Body of pancreas (tissue), 4 donors: ENCODE results near the gene LCN15. TPM values are rescaled to one million over a fixed set of nuclear protein-coding genes. Genes with fewer than 3 reads are reported as not detected.
A peak's percentile ranks its signal among the peaks of the same experiment; 100 is the strongest.
"Not testable (repeated sequence)": the region's sequence is repeated elsewhere in the genome, so short reads cannot be mapped to it uniquely, and the experiment has no call there.

Source experiments
- ATAC-seq: fragments of 150-250 bp; one replicate; pipeline ENCODE4 v1.9.1; 2016
- DNase-seq, 4 donors: peaks; one replicate each; pipeline ENCODE4 v3.0.0-alpha.2; 2019
- H3K27ac ChIP-seq, 4 donors: fragments of 200-600 bp; sonication (generic); 1 replicate in 3 of 4; 2 replicates in 1 of 4; pipeline versions ENCODE4 v1.5.1 to v1.6.1; 2016 to 2019; ENCODE audit warnings: mild to moderate bottlenecking in 1 of 4, mixed read lengths in 1 of 4, moderate library complexity in 1 of 4
- H3K27me3 ChIP-seq, 2 donors: fragments of 200-600 bp; sonication (generic); one replicate each; pipeline ENCODE4 v1.6.0; 2016; ENCODE audit warnings: mild to moderate bottlenecking in 1 of 2
- H3K36me3 ChIP-seq, 2 donors: fragments of 200-600 bp; sonication (generic); replicated peaks in 1 of 2; 2 replicates each; pipeline ENCODE4 v1.5.1; 2016; ENCODE audit warnings: low read depth in 2 of 2; ENCODE audit not compliant: insufficient read depth in 1 of 2
- H3K4me1 ChIP-seq: fragments of 200-600 bp; sonication (generic); one replicate; pipeline ENCODE4 v1.6.0; 2016
- H3K4me3 ChIP-seq, 2 donors: fragments of 200-600 bp; sonication (generic); 1 replicate in 1 of 2; 2 replicates in 1 of 2; pipeline ENCODE4 v1.5.1; 2016 to 2019
- H3K9me3 ChIP-seq, 3 donors: fragments of 200-600 bp; sonication (generic); 1 replicate in 2 of 3; 2 replicates in 1 of 3; pipeline ENCODE4 v1.5.1; 2016
- POLR2A ChIP-seq, 3 donors: fragments of 450-650 bp; IDR thresholded peaks; one replicate each; pipeline ENCODE4 v1.6.1; 2016; ENCODE audit warnings: antibody characterized with exemption in 3 of 3, mild to moderate bottlenecking in 2 of 3
- WGBS, 2 donors: methylation state at CpG; one replicate each; pipeline ENCODE4 v1.1.5; 2017; 5-methylcytosine and 5-hydroxymethylcytosine counted together
- intact Hi-C: fragments of 100-400 bp; cut with DNase I; formaldehyde crosslinking; loops from one replicate; pipeline ENCODE4 v1.15.1; 2023
- total RNA-seq, 2 donors: library from RNA; depleted of rRNA; stranded (reverse); fragments of >200 nt; gene quantifications; one replicate each; pipeline ENCODE4 v1.1.0, GENCODE V29; 2016
- TF ChIP-seq, protein P1 (sequence below), 7 experiments: fragments of 450-650 bp in 4 of 7; fragments of 200-600 bp in 3 of 7; sonication (generic) in 3 of 7; IDR thresholded peaks; one replicate each; pipeline ENCODE4 v1.5.1; 2016 to 2019; ENCODE audit warnings: antibody characterized with exemption in 7 of 7

LCN15 gene
- total RNA-seq, 2 donors from 2014 or later = not detected

DNA sequence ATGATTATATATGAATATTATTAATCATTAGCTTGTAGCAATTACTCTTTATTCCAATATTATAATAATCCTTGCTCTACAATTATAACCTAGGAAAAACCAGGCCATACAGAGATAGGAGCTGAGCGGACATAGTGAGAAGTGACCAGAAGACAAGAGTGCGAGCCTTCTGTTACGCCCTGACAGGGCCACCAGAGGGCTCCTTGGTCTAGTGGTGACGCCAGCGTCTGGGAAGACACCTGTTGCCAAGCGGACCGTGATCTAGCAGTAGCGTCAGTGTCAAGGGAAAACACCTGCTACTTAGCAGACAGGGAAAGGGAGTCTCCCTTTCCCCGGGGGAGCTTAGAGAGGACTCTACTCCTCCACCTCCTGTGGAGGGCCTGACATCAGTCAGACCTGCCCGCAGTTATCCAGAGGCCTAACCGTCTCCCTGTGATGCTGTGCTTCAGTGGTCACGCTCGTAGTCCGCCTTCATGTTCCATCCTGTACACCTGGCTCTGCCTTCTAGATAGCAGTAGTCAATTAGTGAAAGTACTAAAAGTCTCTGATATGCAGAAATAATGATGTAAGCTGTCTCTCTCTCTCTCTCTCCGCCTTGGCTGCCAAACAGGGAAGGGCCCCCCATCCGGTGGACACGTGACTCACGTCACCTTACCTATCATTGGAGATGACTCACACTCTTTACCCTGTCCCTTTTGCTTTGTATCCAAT is 2.2 kb upstream of the LCN15 start:
- ATAC-seq, H3K4me1 ChIP-seq, H3K4me3 ChIP-seq, H3K9me3 ChIP-seq, H3K27me3 ChIP-seq, intact Hi-C loops, H3K36me3 ChIP-seq, H3K27ac ChIP-seq: not testable (repeated sequence)
- peak in 3 of 4 donors; percentile 63 to 67 (median 66) for DNase-seq
- TF ChIP-seq, protein P1, sequence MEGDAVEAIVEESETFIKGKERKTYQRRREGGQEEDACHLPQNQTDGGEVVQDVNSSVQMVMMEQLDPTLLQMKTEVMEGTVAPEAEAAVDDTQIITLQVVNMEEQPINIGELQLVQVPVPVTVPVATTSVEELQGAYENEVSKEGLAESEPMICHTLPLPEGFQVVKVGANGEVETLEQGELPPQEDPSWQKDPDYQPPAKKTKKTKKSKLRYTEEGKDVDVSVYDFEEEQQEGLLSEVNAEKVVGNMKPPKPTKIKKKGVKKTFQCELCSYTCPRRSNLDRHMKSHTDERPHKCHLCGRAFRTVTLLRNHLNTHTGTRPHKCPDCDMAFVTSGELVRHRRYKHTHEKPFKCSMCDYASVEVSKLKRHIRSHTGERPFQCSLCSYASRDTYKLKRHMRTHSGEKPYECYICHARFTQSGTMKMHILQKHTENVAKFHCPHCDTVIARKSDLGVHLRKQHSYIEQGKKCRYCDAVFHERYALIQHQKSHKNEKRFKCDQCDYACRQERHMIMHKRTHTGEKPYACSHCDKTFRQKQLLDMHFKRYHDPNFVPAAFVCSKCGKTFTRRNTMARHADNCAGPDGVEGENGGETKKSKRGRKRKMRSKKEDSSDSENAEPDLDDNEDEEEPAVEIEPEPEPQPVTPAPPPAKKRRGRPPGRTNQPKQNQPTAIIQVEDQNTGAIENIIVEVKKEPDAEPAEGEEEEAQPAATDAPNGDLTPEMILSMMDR (IDR thresholded peaks at IDR 0.05) = peak in 2 of 7 experiments; percentile 18 to 37
- 32 to 46% methylated on average over 12 to 18 of the region's 18 CpGs for WGBS, 2 donors

- H3K27ac ChIP-seq, intact Hi-C loops, DNase-seq, H3K36me3 ChIP-seq, H3K4me1 ChIP-seq, H3K27me3 ChIP-seq, H3K4me3 ChIP-seq, ATAC-seq, H3K9me3 ChIP-seq: not testable (repeated sequence)
- 73 to 75% methylated on average over 14 of the region's 14 CpGs for WGBS, 2 donors
Observed at GRCh38 chr9:136765745-136766409, 1.6 kb upstream of the LCN15 start.

GRCh38 chr9:136765041-136765440 is 723 bp upstream of the LCN15 start:
- H3K27ac ChIP-seq = no peak overlapping the region
- DNase-seq = no peak
- intact Hi-C loops = no loop called here
- H3K36me3 ChIP-seq = no peaks in the 10 kb centered on the region
- H3K9me3 ChIP-seq = no peaks in the 10 kb centered on the region
- TF ChIP-seq, protein P1 (IDR thresholded peaks at IDR 0.05) = no peak
- TF ChIP-seq POLR2A (IDR thresholded peaks at IDR 0.05) = no peak
- WGBS, 2 donors = 85% methylated on average over 12 of the region's 14 CpGs; no CpG with 5 or more reads in 1 of the 2 donors
- no peak for ATAC-seq
- H3K4me1 ChIP-seq = no peaks in the 10 kb centered on the region
- no peaks in the 10 kb centered on the region for H3K27me3 ChIP-seq
- H3K4me3 ChIP-seq = no peak overlapping the region

DNA sequence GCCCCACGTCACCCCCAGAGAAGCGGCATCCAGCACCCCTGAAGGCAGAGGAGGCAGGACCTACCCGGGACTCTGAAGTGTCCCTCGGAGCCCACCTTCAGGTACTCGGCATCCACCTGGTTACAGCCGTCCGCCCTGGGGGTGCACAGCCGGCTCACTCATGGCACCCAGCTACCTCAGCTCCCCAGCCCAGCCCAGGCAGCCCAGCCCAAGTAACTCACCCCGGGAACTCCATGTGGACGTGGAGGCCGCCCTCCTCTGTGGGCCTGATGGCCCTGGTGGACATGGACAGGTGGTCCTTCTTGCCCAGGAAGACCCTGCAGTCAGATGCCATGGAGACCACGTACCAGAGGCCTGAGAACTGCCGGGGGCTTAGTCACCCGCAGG is 676 bp downstream of the LCN15 start:
- no peaks in the 10 kb centered on the region for H3K36me3 ChIP-seq
- H3K4me1 ChIP-seq = no peaks in the 10 kb centered on the region
- H3K4me3 ChIP-seq = no peak overlapping the region
- ATAC-seq (no peak), DNase-seq (no peak)
- H3K27me3 ChIP-seq = no peaks in the 10 kb centered on the region
- no peak overlapping the region for H3K27ac ChIP-seq
- no peaks in the 10 kb centered on the region for H3K9me3 ChIP-seq
- 86 to 96% methylated on average over 11 to 14 of the region's 14 CpGs for WGBS, 2 donors
- intact Hi-C loops = no loop called here
- no peak for TF ChIP-seq POLR2A (IDR thresholded peaks at IDR 0.05)
- TF ChIP-seq, protein P1 (IDR thresholded peaks at IDR 0.05) = no peak

DNA sequence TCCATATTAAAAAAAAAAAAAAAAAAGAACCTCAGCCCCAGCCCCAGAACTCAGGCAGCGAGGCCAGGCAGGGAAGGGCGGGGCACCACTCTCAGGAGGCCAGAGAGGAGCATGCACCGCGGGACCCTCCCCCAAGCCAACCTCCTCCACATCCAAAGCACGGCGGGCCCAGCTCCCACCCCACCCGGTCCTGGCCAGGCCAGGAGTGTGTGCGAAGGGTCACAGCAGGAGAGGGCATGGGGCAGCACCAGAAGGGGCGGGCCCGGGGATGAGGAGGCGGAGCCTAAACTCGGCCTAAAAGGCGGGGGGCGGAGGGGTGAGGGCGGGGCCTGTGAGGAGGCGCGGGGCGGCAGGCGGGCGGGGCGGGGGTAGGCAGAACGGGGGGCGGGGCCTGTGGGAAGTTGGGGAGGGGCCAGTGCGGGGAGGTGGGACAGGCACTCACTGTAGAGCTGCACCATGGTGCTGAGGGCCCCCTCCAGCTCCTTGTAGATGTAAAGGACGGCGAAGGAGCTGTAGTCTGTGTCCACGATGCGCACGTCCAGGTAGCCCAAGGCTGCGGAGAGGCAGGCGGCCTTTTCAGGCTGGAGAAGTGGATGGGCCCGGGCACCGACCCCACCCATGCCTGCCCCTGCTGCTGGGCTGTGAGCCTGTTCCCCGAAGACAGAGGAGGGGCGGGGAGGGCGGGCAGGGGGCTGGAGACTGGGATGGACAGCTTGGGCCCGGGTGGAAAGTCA is 1.2 kb downstream of the LCN15 start:
- WGBS, 2 donors = 28 to 34% methylated on average over 17 to 33 of the region's 37 CpGs

More for the DNA sequence above, 1.2 kb downstream of the LCN15 start:
- no peaks in the 10 kb centered on the region for H3K9me3 ChIP-seq
- no peaks in the 10 kb centered on the region for H3K36me3 ChIP-seq
- intact Hi-C loops = no loop called here
- ATAC-seq (no peak), DNase-seq (peak in 3 of 4 donors; percentile 19 to 52 (median 19))
- H3K27me3 ChIP-seq = no peaks in the 10 kb centered on the region
- no peaks in the 10 kb centered on the region for H3K4me1 ChIP-seq
- no peak overlapping the region for H3K27ac ChIP-seq
- no peak for TF ChIP-seq POLR2A (IDR thresholded peaks at IDR 0.05)
- TF ChIP-seq, protein P1 (IDR thresholded peaks at IDR 0.05) = no peak
- H3K4me3 ChIP-seq = no peak overlapping the region
